HEK293T (cell line): ENCODE data around the gene MYOZ3.

Experiments
- CTBP1 ChIP-seq: fragments of 450-650 bp; IDR thresholded peaks from 2 replicates; pipeline ENCODE4 v1.6.1; 2016; ENCODE audit warnings: borderline replicate concordance
- FOXA1 ChIP-seq: fragments of 450-650 bp; IDR thresholded peaks from 2 replicates; pipeline ENCODE4 v1.6.1; 2016; ENCODE audit warnings: mild to moderate bottlenecking
- FOXM1 ChIP-seq: fragments of 450-650 bp; IDR thresholded peaks from 2 replicates; pipeline ENCODE4 v1.6.1; 2017; ENCODE audit warnings: mild to moderate bottlenecking, borderline replicate concordance
- HDGF ChIP-seq: fragments of 450-650 bp; IDR thresholded peaks from 2 replicates; pipeline ENCODE4 v1.6.1; 2017; ENCODE audit warnings: antibody characterized with exemption, borderline replicate concordance
- NFRKB ChIP-seq: fragments of 450-650 bp; IDR thresholded peaks from 2 replicates; pipeline ENCODE4 v1.6.1; 2016; ENCODE audit warnings: mild to moderate bottlenecking, moderate library complexity
- PKNOX1 ChIP-seq: fragments of 450-650 bp; IDR thresholded peaks from 2 replicates; pipeline ENCODE4 v1.6.1; 2016
- SP1 ChIP-seq: fragments of 450-650 bp; IDR thresholded peaks from 2 replicates; pipeline ENCODE4 v1.6.1; 2017
- SUZ12 ChIP-seq: fragments of 450-650 bp; IDR thresholded peaks from 2 replicates; pipeline ENCODE4 v1.6.1; 2016; ENCODE audit warnings: mild to moderate bottlenecking
- ZNF384 ChIP-seq: fragments of 450-650 bp; IDR thresholded peaks from 2 replicates; pipeline ENCODE4 v1.6.1; 2016

DNA sequence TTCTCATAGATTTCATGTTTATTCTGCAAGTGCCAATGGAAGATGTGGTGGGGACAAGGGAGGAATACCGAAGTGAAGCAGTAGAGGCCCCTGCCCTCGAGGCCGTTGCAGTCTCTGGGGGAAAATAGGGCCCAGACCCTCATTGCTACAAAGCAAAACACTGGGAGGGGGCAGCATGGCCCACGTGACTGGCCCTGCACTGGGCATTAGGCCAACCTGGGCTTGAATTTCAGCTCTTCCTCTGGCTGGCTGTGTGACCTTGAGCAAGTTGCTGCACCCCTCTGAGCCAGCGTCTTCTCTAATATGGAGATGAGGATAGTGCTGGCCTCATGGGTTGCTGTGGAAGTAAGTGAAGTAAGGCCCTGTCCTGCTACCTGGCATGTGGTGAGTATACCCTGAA, 21.3 kb upstream of the MYOZ3 start:
- TF ChIP-seq CTBP1 (no peak), NFRKB (no peak), FOXM1 (no peak), SUZ12 (no peak), HDGF (no peak), FOXA1 (no peak), ZNF384 (no peak), SP1 (no peak), PKNOX1 (no peak)
